ENCODE measurements around the gene ANKMY1.
A peak's percentile ranks its signal among the peaks of the same experiment; 100 is the strongest.

ANKMY1 gene

DNA sequence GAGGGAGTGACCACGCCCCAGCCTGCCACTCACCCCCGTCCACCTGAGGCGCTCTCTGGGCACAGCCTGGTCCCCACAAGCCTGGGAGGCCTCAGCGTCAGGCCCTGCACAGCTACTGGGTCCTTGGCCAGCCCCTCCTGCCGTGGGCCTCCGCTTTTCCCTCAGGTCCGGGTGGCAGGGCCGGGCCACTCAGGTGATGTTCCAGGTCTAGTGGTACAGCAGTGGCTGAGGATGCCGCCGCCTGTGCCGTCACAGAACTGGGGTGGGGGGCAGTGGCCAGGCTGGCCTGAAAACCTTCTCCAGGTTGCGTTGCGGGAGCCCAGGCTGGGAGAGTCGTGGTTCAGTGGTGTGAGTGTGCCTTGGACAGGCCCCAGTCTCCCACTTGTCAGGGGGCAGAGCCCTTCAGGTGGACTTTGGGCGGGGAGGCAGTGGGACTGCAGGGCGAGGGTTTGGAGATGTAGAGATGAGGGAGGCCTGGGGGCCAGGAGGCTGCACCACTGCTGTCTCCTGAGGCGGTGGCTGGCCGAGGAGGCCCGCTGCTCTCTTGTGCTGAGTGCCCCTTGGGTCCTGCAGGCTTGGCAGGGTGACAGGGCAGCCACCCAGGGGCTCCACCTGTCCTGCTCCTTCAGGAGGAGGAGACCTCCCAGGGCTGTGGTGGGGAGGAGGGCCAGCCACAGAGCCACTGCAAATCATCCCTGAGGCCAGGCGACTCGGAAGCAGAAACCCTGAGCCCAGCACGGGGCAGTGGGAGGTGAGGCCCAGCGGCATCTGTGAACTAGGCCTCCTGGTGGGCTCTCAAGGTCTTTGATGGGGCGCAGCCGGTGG, 114.7 kb downstream of the ANKMY1 start:
- no peak for DNase-seq

DNA sequence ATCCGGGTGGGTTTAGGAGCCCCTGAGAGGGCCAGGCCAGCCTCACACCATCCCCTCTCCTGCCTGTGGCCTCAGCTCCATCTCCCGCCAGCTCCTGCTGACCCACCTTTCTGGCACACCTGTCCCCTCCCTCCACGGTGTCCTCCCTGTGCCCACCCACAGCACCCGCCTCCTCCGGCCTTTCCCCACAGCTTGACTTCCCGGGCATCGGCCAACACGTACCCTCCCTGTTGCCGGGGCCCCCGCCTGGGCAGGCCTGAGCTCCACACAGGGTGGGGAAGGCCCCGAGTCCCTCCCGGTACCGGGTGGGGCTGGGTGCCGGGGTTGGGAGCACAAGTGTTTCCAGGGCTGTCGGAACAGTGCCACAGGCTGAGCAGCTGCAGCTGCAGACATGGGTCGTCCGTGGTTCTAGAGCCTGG, 115.8 kb downstream of the ANKMY1 start:
- DNase-seq = no peak

- no peak for DNase-seq
Measured at GRCh38 chr2:240441326-240441992, 116.3 kb downstream of the ANKMY1 start.

DNA sequence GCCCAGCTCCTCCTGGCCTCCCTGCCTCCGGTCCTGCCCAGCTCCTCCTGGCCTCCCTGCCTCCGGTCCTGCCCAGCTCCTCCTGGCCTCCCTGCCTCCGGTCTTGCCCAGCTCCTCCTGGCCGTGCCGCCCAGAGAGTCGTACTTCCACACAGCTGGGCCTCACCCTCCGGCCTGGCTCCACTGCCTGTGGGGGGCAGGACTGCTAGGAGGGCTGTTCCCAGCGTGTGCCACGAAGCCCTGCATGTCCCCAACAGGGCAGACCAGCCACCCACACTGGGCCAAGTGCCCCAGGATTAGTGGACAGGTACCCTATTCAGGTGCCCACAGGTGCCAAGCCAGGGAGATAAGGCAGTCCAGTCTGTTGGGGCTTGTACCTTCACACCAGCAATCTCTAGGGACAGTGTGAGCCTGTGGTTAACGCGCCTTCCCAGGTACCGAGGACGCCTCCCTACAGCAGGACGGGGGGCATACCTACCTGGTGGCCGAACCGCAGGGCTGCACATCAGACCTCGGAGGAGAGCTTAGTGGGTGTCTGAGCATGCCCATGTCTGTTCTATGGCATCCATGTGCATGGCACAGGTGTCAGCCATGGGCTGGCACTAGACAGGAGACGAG, 117.0 kb downstream of the ANKMY1 start:
- no peak for DNase-seq

DNA sequence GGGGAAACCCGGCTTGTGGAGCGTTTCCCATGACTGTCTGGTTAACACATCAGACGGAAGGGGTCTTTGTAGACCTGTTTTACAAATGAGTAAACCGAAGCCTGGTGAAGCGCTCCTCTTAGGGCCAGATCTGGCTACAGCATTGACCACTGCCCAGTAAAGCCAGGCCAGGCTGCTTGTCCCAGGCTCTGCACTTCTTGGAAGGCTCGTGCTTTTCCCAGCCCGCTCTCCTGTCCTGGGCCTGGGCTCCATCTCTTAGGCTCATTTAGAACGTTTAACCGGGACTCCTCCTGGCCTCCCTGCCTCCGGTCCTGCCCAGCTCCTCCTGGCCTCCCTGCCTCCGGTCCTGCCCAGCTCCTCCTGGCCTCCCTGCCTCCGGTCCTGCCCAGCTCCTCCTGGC, 117.5 kb downstream of the ANKMY1 start:
- DNase-seq = no peak

- DNase-seq = no peak
Measured at GRCh38 chr2:240439698-240440151, 118.1 kb downstream of the ANKMY1 start.

DNA sequence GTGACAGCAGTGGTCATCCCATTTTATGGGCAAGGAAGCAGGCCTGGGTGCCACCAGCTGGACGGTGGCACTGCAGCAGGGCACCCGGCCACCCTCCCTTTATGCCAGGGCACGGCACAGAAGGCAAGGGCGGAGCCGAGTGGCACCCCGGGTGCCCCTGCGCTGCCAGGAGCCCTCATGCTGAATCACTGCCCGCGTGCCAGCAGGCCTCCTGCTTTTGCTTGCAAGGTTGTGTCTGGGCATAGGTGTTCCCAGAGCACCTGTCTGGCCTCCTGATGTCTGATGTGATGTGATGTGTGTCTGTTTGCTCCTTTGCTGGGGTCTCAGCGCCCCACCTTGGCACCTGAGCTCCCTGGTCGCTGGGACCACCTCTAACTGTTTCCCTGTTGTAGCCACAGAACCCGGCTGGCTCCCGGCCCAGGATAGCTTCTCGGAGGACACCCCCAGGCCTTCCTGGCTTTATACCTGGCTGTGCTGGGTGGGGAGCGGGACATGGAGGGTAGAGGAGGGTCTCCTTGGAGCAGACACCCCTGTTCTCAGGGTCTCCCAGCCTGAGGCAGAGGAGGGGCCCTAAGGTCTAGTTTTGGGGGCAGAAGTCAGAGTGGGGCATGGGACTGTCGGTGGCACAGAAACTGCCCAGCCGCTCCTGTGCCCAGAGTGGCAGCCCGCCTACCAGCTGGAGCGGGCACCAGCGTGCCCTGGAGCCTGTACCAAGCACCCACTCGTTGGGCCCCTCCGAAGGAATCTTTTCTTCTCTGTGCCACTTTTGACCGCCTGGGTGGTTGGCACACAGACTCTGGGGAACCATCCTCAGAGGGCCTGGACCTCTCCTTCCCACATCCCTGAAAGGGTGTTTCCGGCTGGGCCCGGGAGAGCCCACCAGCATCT, 118.7 kb downstream of the ANKMY1 start:
- DNase-seq = no peak

DNA sequence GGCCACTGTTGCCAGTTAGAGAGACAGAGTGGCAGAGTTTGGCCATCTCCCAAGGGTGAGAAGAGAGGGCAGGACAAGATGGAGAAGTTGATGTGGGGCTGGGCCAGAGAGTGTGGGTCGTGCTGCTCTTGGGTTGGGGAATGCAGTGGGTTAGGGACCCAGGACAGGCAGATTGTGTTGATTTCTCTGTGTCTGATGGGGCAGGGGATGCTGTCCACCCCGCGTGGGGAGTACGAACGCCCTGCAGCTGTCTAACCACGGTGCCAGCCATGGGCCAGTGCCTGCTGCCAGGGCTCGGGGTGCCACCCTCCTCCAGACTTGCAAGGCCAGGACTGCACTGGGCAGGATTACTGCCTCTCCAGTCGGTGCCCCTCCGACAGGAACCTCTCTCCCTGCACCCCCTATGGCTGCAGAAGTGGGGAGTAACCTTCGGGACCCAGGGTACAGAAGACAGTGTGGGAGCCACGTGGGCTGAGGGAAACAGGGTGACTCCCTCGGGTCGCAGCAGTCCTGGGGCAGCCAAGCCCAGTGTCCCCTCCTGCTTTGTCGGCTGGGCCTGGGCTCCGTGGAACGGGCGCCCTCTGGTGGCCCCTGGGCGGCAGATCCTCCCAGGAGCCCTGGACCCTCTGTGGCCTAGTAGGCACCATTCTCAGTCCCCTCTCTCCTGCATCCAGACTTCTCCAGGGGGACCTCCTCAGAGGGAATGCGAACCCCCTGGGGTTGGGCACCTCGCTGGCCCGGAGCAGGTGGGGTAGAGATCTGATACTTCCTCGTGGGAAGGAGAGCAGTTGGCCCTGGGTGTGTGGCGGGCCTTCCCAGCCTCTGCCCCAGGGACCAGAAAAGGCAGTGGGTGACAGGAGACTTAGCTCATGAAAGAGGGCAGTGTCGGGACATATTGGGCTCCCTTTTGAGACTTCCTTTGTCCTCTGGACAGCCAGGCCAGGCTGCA, 119.7 kb downstream of the ANKMY1 start:
- DNase-seq = peak; percentile 59

DNA sequence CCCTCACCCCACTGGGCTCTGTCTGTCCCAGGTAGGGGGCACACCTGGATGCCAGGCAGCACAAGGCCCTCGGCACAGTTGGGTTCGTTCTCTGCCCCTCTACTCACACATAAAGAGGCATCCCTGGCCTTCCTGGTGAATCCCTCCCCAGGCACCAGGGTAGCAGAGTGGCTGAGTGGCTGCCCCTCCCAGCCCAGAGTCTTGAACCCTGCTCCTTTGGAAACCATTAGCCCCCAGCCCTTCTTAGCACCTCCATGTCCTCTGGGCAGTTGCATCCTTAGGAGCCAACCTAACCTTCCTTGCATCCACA, 120.3 kb downstream of the ANKMY1 start:
- no peak for DNase-seq

DNA sequence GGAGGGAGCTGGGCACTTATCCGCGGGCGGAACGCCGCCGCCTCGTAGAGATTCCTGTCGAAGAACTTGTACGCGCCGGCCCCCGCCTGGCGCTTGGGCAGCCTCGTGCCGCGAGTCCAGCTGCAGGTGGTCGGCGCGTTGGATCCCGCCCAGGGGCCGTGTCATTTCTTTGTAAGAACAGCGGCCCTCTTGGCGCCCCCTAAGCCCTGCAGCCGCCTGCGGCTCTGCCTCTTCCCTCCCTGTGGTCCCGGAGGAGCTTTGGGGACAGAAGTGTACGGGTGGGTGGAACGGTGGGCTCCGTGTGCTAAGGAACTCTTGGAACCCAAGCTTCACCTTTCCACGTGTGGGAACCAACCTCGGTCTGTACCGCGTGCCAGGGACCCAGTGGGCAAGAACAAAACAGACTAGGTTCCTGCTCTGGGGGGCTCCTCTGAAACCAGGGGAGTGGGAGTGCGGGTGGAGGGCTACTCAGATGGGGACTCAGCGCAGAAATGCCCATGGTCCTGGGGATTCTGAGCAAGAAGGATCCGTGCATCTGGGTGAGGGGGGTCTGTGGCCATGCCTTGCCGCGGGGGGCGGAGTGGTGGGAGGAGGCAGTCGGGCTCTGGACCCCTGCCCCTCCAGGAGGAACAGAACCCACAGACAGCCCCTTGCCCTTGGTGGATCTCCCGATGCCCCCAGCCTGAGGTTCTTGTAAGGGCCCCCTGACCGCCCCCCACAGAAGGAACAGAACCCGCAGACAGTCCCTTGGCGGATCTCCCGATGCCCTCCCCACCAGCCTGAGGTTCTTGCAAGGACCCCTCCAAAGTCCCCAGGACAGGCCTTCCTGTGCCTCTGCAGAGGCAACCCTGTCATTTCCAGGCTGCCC, 120.9 kb downstream of the ANKMY1 start:
- DNase-seq = no peak

DNA sequence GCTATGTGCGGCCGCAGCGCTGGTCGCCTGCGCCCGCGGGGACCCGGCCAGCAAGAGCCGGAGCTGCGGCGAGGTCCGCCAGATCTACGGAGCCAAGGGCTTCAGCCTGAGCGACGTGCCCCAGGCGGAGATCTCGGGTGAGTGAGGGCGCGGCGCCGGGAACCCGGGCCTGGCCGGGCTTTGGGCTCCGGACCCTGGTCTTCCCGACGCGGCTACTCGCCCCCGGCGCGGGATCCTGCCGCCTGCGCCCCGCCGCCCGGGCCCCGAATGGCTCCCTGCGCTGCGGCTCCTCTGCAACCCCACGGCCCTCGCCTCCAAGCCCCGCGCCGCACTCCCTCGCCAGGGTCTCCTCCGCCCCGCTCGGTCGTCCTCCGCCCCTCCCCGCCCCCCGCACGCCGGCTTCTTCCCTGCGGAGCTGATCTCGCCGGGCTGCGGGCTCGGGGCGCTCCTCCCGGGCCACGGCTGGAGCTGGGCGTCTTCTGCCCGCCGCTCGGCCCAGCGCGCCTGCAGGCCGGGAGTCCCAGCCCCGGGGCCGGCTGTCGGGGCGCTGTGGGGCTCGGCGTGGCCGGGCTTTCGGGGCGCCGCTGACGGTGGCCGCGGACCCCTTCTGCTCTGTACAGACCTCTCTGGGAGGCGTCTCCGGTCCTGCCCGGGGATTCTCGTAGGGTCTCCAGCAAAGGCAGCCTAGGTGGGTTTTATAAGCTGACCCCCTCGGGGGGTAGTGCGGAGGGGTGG, 121.7 kb downstream of the ANKMY1 start:
- no peak for DNase-seq

GRCh38 chr2:240435457-240435947, 122.3 kb downstream of the ANKMY1 start, which contains the start of gene GPC1:
Gene GPC1, plus strand, starts transcription at chr2:240435663. Its CDS starts 256 bp downstream, at chr2:240435919.
- DNase-seq = peak; percentile 75

GRCh38 chr2:240434728-240435456, 122.9 kb downstream of the ANKMY1 start:
- peak; percentile 92 for DNase-seq

DNA sequence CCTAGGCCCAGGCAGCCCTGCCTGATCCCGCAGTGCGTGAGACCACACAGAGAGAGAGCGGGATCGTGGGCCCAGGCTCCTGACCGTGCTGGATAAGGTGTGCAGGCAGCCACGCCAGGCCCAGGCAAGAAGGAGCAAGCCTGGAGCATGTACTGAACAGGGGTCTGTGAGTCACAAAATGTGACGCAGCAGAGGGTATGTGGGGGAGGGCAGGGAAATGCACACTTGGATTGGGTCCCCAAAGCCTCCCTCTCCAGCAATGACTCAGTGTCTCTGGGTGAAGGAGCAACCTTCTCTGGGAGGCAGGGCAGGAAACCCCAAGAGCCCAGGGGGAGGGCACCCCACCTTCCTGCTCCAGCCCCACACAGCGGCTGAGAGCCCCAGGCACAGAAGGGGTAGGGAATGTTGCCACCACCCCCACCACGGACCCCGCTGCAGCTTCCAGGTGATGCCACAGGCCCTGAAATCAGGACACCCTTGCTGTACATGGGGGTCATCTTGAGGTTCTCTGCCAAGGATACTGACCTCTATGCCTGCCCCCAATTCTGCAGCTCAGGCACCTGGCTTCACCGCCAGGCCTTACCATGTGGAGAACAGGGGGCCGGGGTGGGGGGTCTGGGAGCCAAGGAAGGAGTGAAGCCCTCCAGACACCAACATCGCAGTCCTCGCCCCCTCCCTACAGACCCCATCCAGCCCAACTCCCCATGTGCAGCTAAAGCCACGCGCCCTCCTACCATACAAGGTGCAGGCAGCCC, 123.6 kb downstream of the ANKMY1 start:
- DNase-seq = no peak

DNA sequence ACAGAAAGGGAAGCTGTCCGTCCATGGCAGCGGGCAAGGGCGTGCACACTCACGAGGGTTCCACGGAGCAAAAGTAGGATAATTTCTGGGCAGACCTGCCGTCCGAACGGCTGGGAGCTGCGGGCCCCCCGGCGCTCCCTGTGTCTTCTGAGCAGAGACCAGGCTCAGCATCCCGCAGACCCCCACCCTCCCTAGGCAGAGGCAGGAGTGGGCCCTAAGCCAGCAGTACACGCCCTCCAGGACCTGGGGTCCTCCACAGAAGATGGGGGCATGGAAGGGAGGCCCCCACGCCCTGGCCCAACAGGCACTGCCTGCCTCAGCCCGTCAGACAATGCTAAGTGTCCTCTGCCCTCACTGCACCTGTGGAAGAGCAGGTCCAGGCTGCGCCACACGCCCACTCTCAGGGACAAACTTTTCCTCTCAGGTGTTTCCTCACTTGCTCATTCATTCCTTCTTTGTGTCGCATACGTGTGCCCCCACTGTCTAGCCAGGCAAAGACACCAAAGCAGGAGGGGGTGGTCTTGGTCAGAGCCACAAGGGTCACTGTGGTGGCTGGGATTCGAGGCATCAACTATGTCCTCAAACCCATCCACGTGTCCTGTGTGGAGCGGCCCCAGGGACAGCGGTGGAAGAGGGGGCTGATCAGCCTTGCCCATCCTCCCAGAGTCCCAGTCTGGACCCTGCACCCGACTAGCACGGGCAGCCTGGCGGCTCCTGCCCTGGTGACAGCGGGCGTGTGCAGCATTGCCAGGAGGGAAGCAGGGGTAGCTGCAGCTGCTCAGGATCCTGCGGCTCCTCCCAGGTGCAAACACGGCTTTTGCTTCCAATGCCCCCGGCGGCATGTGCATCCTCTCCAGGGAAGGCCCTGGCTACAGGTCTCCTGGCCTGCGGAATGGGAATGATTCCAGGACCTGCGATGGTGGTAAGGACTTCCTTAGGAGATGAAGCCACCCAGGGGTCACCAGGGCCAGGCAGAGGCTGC, 124.7 kb downstream of the ANKMY1 start:
- no peak for DNase-seq

DNA sequence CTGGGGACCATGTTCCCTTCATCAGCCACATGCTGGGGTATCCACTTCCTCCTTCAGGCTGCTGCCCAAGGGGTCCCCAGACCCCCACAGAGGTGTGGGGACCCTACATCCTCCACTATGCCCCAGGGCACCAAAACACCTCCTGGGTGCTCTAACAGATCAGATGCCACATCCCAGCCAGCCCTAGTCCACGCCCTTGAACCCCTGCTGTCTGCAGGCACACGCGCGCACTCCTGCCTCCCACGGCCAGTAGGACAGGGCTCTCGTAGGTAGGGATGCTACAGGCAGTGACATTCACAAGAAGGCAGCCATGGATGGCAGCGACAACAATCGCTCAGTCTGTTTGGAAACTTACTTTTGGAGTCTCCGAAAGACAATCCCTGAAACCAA, 125.4 kb downstream of the ANKMY1 start:
- no peak for DNase-seq
